HG03045 (cell line): Measurements from ENCODE around the gene OR11L1.

ENCODE experiments used
- ATAC-seq: cut with Tn5 transposase; IDR thresholded peaks from one replicate; pipeline ENCODE4 v1.9.1; 2021; ENCODE audit warnings: mild to moderate bottlenecking, moderate library complexity; ENCODE audit not compliant: unreplicated experiment

The OR11L1 gene

DNA sequence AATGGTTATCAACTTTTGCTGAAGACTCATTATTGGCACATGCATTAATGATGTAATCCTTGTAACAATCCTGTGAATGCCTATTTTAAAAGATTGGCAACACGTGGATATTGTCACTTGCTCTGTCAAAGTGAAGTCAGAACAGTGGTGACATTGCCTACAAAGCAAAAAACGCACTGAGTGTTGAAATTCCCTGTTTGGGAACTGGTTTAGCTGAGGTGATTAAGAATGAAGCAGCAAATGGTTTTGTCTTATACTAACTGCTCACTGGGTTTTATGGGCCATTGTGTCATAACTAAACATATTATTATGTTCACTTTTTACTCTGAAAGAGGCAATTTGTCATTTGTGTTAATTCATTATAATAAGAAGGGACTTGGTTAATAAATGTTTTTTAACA lies 29.1 kb downstream of the OR11L1 start:
- ATAC-seq = no peak

DNA sequence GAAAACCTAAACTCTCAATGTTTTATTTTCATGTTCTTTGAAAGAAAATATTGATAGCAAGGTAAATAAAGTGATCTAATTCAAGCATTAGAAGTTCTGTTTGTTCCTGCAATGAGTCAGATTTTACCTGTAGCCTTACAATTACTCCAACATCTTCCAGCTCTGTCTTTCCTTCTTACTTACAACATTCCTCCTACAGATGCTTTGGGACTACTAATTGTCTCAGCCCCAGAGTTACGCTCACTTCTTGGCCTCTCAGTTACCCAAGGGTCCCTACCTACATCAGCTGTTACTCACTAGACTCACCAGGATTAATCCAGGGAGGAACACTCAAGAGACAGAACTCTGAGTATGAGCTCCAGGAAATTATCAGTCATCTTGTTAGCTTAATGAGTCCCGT lies 44.2 kb downstream of the OR11L1 start:
- ATAC-seq = no peak
